ENCODE measurements around the gene SELENOV. TPM values are rescaled to one million over a fixed set of nuclear protein-coding genes. Genes with fewer than 3 reads are reported as not detected.

The SELENOV gene
- total RNA-seq, 2 experiments from 2014 or later: not detected

GRCh38 chr19:39544226-39544903, 29.4 kb downstream of the SELENOV start:
- no peak overlapping the region for H3K4me3 Mint-ChIP-seq
- peak overlapping the region; percentile 15 for H3K27ac Mint-ChIP-seq
- no peaks in the 10 kb centered on the region for H3K9me3 Mint-ChIP-seq
- POLR2A ChIA-PET: interaction anchor here (0.6 to 0.7 kb wide), 4 partner anchors 12 to 426 kb away, joined by 3 to 4 read pairs (median 4); partner anchors contain the start of gene EID2B
- H3K36me3 Mint-ChIP-seq: peaks cover 3% of the 10 kb centered on the region
- peaks cover 48% of the 10 kb centered on the region for H3K4me1 Mint-ChIP-seq (ENCODE audit: low read depth)
- peaks cover 2% of the 10 kb centered on the region for H3K27me3 Mint-ChIP-seq
- intact Hi-C loops (cut with micrococcal nuclease): loop anchor here (5.0 kb wide), 2 partner anchors 133 to 417 kb away; partner anchors contain the start of gene PAK4
- peak; percentile 40 for DNase-seq
- CTCF ChIA-PET: interaction anchor here (1.9 to 2.7 kb wide), 2 partner anchors 11 to 104 kb away, joined by 4 to 8 read pairs; partner anchors contain the start of gene EID2B

- intact Hi-C loops (cut with micrococcal nuclease): loop anchor here (5.0 kb wide), 2 partner anchors 132 to 418 kb away; partner anchors contain the start of gene PAK4
- Mint-ChIP-seq H3K27me3 (peaks cover 2% of the 10 kb centered on the region), H3K36me3 (peaks cover 2% of the 10 kb centered on the region), H3K9me3 (no peaks in the 10 kb centered on the region), H3K27ac (peak overlapping the region; percentile 15), H3K4me1 (ENCODE audit: low read depth) (peaks cover 48% of the 10 kb centered on the region), H3K4me3 (no peak overlapping the region)
- ChIA-PET CTCF (interaction anchor here (1.9 to 2.7 kb wide), 2 partner anchors 12 to 104 kb away, joined by 4 to 8 read pairs; partner anchors contain the start of gene EID2B), POLR2A (interaction anchor here (0.6 kb wide), 2 partner anchors 128 to 426 kb away, joined by 3 read pairs; no protein-coding TSS in a partner anchor)
- no peak for DNase-seq
These were observed 30.0 kb downstream of the SELENOV start for GRCh38 chr19:39544911-39545310.

DNA sequence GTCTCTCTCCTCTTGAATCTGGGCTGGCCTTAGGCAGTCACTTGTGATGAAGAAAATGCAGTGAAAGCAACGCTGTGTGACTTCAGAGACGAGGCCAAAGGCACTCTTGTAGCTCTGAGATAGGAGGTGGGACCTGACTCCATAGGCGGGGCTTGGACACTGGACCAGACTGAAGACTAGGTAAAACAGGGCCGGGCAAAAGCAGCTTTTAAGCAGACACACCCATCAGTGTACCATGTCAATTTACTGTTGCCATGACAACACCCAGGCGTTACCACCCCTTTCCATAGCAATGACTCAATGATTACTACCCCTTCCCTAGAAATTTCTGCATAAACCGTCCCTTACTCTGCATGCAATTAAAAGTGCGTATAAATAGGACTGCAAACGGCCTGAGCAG, 31.7 kb downstream of the SELENOV start:
- DNase-seq: peak; percentile 34
- H3K9me3 Mint-ChIP-seq: no peaks in the 10 kb centered on the region
- H3K27me3 Mint-ChIP-seq: no peaks in the 10 kb centered on the region
- POLR2A ChIA-PET: interaction anchor here (1.0 to 1.6 kb wide), 2 partner anchors 101 to 111 kb away, joined by 3 read pairs; partner anchors contain the start of genes RPS16 and SUPT5H
- CTCF ChIA-PET: interaction anchor here (1.2 to 2.8 kb wide), 3 partner anchors 126 to 149 kb away, joined by 3 to 20 read pairs (median 4); no protein-coding TSS in a partner anchor
- peaks cover 41% of the 10 kb centered on the region for H3K4me1 Mint-ChIP-seq (ENCODE audit: low read depth)
- intact Hi-C loops (cut with micrococcal nuclease): no loop called here
- H3K36me3 Mint-ChIP-seq: no peaks in the 10 kb centered on the region
- H3K27ac Mint-ChIP-seq: no peak overlapping the region
- H3K4me3 Mint-ChIP-seq: no peak overlapping the region

- ChIA-PET CTCF (interaction anchor here (1.8 to 4.9 kb wide), 3 partner anchors 14 to 123 kb away, joined by 7 to 137 read pairs (median 18); no protein-coding TSS in a partner anchor), POLR2A (no interaction called here)
- no peak for DNase-seq
- no peaks in the 10 kb centered on the region for H3K36me3 Mint-ChIP-seq
- intact Hi-C loops (cut with micrococcal nuclease): loop anchor here (2.0 to 10.0 kb wide), 3 partner anchors 77 to 295 kb away; partner anchors contain the start of gene FBL
- no peaks in the 10 kb centered on the region for H3K9me3 Mint-ChIP-seq
- H3K4me3 Mint-ChIP-seq: no peak overlapping the region
- no peaks in the 10 kb centered on the region for H3K27me3 Mint-ChIP-seq
- peaks cover 21% of the 10 kb centered on the region for H3K4me1 Mint-ChIP-seq (ENCODE audit: low read depth)
- H3K27ac Mint-ChIP-seq: no peak overlapping the region
These were observed 35.3 kb downstream of the SELENOV start for GRCh38 chr19:39550197-39550596.

DNA sequence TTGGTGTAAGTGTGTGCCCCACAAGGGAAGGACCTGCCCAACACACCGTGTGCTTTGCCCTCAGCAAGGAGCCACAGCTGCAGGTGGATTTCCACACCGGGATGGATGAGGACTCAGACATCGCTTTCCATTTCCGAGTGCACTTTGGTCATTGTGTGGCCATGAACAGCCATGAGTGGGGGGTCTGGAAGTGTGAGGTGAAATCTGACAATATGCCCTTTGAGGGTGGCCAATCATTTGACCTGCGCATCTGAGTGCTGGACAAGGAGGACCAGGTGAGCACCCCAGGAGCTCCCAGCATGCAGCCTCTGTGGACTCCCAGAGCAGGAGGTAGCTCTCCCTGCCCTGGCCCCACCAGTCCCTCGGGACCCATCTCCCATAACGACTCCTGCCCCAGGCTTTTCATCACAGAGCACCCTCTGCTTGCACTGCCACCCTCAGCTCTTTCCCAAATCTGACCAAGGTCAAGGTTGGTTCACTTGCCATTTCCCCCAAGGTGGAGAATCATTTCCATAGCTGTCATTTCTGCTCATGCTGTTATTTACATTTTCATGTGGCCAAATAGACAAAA, 38.2 kb downstream of the SELENOV start:
- Mint-ChIP-seq H3K9me3 (no peaks in the 10 kb centered on the region), H3K27me3 (no peaks in the 10 kb centered on the region), H3K4me1 (ENCODE audit: low read depth) (peaks cover 19% of the 10 kb centered on the region), H3K4me3 (no peak overlapping the region), H3K36me3 (no peaks in the 10 kb centered on the region), H3K27ac (no peak overlapping the region)
- ChIA-PET POLR2A (no interaction called here), CTCF (interaction anchor here (0.7 to 4.9 kb wide), 2 partner anchors 74 to 120 kb away, joined by 5 to 137 read pairs; no protein-coding TSS in a partner anchor)
- intact Hi-C loops (cut with micrococcal nuclease): loop anchor here (5.0 to 10.0 kb wide), 2 partner anchors 214 to 292 kb away; partner anchors contain the start of gene FBL
- DNase-seq: no peak

DNA sequence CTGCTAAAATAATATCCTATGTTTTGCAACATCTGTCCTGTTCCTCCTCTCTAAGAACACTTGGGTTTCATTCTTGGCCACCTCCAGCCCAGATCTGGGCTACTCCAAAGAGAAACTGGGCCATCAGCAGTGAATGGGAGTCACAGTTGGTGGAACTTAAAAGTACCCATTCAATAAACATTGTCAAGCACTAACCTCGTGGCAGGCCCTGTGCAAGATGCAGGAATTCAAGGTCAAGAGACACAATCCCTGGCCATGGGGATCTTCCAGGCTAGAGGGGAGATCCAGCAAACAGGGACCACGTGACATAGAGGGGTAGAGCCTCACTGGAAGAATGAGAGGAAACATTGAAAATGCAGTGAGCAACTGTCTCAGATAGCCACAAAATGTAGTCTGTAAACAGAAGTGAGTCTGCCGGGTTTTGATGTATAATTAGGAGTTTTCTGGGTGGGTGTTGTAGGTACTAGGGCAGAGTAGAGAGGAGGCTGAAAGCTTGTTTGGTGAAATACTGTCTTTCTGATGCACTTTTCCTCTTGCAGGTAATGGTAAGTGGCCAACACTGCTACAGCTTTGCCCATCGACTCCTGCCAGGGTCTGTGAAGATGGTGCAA, 39.9 kb downstream of the SELENOV start:
- Mint-ChIP-seq H3K9me3 (no peaks in the 10 kb centered on the region), H3K4me3 (no peak overlapping the region), H3K27ac (no peak overlapping the region), H3K36me3 (no peaks in the 10 kb centered on the region), H3K27me3 (no peaks in the 10 kb centered on the region), H3K4me1 (ENCODE audit: low read depth) (peaks cover 33% of the 10 kb centered on the region)
- ChIA-PET CTCF (interaction anchor here (0.6 to 4.9 kb wide), 3 partner anchors 30 to 118 kb away, joined by 3 to 137 read pairs (median 3); no protein-coding TSS in a partner anchor), POLR2A (no interaction called here)
- intact Hi-C loops (cut with micrococcal nuclease): loop anchor here (5.0 to 10.0 kb wide), 2 partner anchors 212 to 290 kb away; partner anchors contain the start of gene FBL
- DNase-seq: no peak

- intact Hi-C loops (cut with micrococcal nuclease): loop anchor here (10.0 kb wide), 1 partner anchor 289 kb away; the partner anchor contains the start of gene FBL
- Mint-ChIP-seq H3K27me3 (no peaks in the 10 kb centered on the region), H3K9me3 (no peaks in the 10 kb centered on the region), H3K27ac (no peak overlapping the region), H3K4me1 (ENCODE audit: low read depth) (peaks cover 31% of the 10 kb centered on the region), H3K4me3 (no peak overlapping the region), H3K36me3 (no peaks in the 10 kb centered on the region)
- no peak for DNase-seq
- CTCF ChIA-PET: interaction anchor here (0.7 to 0.8 kb wide), 2 partner anchors 116 to 119 kb away, joined by 3 read pairs; no protein-coding TSS in a partner anchor
- POLR2A ChIA-PET: no interaction called here
These were observed 40.9 kb downstream of the SELENOV start for GRCh38 chr19:39555883-39556282.

GRCh38 chr19:39557811-39558623, 43.1 kb downstream of the SELENOV start:
- Mint-ChIP-seq H3K36me3 (no peaks in the 10 kb centered on the region), H3K9me3 (no peaks in the 10 kb centered on the region), H3K27ac (peak overlapping the region; percentile 80), H3K4me1 (ENCODE audit: low read depth) (peaks cover 26% of the 10 kb centered on the region), H3K27me3 (no peaks in the 10 kb centered on the region), H3K4me3 (peak overlapping the region; percentile 37)
- peak; percentile 51 for DNase-seq
- ChIA-PET CTCF (interaction anchor here (1.4 kb wide), 1 partner anchor 69 kb away, joined by 3 read pairs; no protein-coding TSS in a partner anchor), POLR2A (no interaction called here)
- intact Hi-C loops (cut with micrococcal nuclease): loop anchor here (1.0 to 10.0 kb wide), 3 partner anchors 25 to 287 kb away; partner anchors contain the start of gene FBL

DNA sequence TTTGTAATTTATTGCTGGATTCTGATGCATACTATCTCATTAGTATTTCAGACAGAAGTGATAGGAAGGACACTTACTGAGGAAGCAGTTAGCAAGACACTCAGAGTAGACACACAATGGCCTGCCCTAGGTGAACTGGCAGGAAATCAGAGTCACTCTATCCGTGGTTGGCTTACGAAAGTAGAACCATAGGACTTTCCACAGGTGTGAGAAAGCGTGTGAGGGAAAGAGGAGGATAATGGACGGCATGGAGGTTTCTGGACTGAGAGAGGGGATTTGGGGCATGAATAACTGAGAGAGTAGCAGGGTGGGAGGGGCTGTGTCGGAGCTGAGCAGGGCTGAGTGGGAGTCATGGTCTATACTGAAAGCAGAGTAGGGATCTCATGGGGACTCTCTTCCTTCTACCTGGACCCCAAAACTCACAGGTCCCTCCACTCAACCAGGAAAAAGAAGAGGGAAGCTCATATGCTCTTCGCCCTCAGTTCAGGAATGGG, 43.7 kb downstream of the SELENOV start:
- Mint-ChIP-seq H3K27me3 (no peaks in the 10 kb centered on the region), H3K36me3 (no peaks in the 10 kb centered on the region), H3K9me3 (no peaks in the 10 kb centered on the region), H3K4me1 (ENCODE audit: low read depth) (peaks cover 26% of the 10 kb centered on the region), H3K4me3 (peak overlapping the region; percentile 37), H3K27ac (peak overlapping the region; percentile 80)
- POLR2A ChIA-PET: no interaction called here
- DNase-seq: peak; percentile 35
- intact Hi-C loops (cut with micrococcal nuclease): loop anchor here (1.0 to 10.0 kb wide), 3 partner anchors 25 to 286 kb away; partner anchors contain the start of gene FBL
- CTCF ChIA-PET: interaction anchor here (1.4 kb wide), 1 partner anchor 69 kb away, joined by 3 read pairs; no protein-coding TSS in a partner anchor

DNA sequence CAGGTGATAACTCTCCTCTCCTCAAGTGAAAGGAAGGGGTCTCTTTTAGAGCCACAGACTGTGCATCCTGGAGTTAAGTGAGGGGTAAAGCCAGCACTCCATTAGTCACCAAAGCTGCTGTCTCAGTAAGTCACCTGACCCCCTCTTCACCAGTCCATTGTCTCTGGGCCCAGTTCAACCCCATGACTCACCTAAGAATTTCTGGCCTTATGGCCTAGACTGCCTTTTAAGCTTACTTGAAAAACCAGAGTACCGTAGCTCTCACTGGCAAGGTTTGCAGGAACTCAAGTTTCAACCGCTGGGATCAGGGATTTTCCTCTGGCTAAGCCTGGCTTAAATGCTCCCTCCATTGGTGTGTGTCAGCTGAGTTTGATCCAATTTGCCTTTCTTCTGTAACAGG, 48.5 kb downstream of the SELENOV start:
- Mint-ChIP-seq H3K4me1 (ENCODE audit: low read depth) (peaks cover 13% of the 10 kb centered on the region), H3K27me3 (peaks cover 5% of the 10 kb centered on the region), H3K27ac (no peak overlapping the region), H3K9me3 (no peaks in the 10 kb centered on the region), H3K4me3 (no peak overlapping the region), H3K36me3 (no peaks in the 10 kb centered on the region)
- POLR2A ChIA-PET: no interaction called here
- CTCF ChIA-PET: interaction anchor here (0.6 to 0.7 kb wide), 2 partner anchors 11 to 109 kb away, joined by 4 read pairs; no protein-coding TSS in a partner anchor
- no peak for DNase-seq
- intact Hi-C loops (cut with micrococcal nuclease): no loop called here

GRCh38 chr19:39566064-39566463, 51.1 kb downstream of the SELENOV start:
- CTCF ChIA-PET: interaction anchor here (1.0 to 1.4 kb wide), 2 partner anchors 14 to 92 kb away, joined by 3 to 5 read pairs; no protein-coding TSS in a partner anchor

More at GRCh38 chr19:39566064-39566463, 51.1 kb downstream of the SELENOV start:
- DNase-seq: no peak
- Mint-ChIP-seq H3K27ac (no peak overlapping the region), H3K9me3 (no peaks in the 10 kb centered on the region), H3K27me3 (peaks cover 11% of the 10 kb centered on the region), H3K4me3 (no peak overlapping the region), H3K4me1 (ENCODE audit: low read depth) (peaks cover 4% of the 10 kb centered on the region), H3K36me3 (no peaks in the 10 kb centered on the region)
- POLR2A ChIA-PET: no interaction called here
- intact Hi-C loops (cut with micrococcal nuclease): no loop called here

All from activated CD4-positive, alpha-beta memory T cell treated with anti-CD3 and anti-CD28 coated beads for 36 hours (primary cell).